ENCODE data around the gene CASP6. TPM values are rescaled to one million over a fixed set of nuclear protein-coding genes. Genes with fewer than 3 reads are reported as not detected.

CASP6 gene
- total RNA-seq, 3 donors from 2014 or later (not counting 1 experiment from before 2014, with no cell fraction given), result 3.4 to 6.0 (median 4.8) TPM

DNA sequence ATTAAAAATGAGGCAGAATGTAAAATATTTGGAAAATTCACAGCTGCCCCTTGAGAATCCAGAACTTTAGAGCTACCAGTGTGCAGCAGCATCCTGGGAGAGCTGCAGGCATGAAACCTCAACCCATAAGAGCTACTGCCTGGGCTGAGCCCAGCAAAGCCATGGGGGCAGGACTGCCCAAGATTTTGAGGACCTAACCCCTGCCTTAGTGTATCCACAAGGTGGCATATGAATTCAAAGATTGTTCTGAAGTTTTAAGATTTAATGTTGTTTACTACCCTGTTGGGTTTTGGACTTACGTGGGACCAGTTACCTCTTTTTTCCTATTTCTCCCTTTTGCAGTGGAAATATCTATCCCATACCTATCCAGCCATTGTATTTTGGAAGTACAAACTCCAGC is 26.4 kb downstream of the CASP6 start:
- ATAC-seq, result no peak
- Histone ChIP-seq H3K27me3 (ENCODE audit: control insufficient read depth, insufficient read depth, low read length) (no peaks in the 10 kb centered on the region), H3K4me1 (ENCODE audit: control insufficient read depth, insufficient read depth, low read length) (no peaks in the 10 kb centered on the region), H3K4me3 (ENCODE audit: low read length) (no peak overlapping the region), H3K27ac (ENCODE audit: low read length) (no peak overlapping the region), H3K9me3 (ENCODE audit: control insufficient read depth, insufficient read depth, low read length) (no peaks in the 10 kb centered on the region), H3K36me3 (ENCODE audit: control insufficient read depth, insufficient read depth, low read length) (no peaks in the 10 kb centered on the region)
- Mint-ChIP-seq H3K9me3 (no peaks in the 10 kb centered on the region), H3K27me3 (ENCODE audit: low read depth in 2 of 2) (no peaks in the 10 kb centered on the region), H3K27ac (no peak overlapping the region), H3K4me3 (no peak overlapping the region), H3K4me1 (peaks cover 4 to 14% of the 10 kb centered on the region in 2 donors), H3K36me3 (no peaks in the 10 kb centered on the region)
- DNase-seq, result no peak
- TF ChIP-seq, protein P1, sequence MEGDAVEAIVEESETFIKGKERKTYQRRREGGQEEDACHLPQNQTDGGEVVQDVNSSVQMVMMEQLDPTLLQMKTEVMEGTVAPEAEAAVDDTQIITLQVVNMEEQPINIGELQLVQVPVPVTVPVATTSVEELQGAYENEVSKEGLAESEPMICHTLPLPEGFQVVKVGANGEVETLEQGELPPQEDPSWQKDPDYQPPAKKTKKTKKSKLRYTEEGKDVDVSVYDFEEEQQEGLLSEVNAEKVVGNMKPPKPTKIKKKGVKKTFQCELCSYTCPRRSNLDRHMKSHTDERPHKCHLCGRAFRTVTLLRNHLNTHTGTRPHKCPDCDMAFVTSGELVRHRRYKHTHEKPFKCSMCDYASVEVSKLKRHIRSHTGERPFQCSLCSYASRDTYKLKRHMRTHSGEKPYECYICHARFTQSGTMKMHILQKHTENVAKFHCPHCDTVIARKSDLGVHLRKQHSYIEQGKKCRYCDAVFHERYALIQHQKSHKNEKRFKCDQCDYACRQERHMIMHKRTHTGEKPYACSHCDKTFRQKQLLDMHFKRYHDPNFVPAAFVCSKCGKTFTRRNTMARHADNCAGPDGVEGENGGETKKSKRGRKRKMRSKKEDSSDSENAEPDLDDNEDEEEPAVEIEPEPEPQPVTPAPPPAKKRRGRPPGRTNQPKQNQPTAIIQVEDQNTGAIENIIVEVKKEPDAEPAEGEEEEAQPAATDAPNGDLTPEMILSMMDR (IDR thresholded peaks at IDR 0.05), result no peak
- WGBS (ENCODE audit: insufficient coverage), result no CpG with 5 or more reads among the region's 1 CpG
- intact Hi-C loops (cut with micrococcal nuclease), result no loop called here

DNA sequence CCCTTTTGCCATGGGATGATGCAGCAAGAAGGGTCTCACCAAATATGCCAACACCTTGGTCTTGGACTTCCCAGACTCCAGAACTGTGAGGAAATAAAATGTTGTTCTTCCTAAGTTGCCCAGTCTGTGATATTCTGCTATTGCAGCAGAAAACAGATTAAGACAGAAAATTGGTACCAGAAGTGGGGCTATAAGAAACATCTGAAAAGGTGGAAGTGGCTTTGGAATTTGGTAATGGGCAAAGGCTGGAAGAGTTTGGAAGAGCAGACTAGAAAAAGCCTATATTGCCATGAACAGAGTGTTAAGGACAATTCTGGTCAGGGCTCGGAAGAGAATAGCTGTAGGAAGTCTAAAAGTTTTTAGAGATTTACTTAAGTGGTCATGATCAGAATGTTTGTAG is 27.4 kb downstream of the CASP6 start:
- Histone ChIP-seq H3K9me3 (ENCODE audit: control insufficient read depth, insufficient read depth, low read length) (peaks cover 2% of the 10 kb centered on the region), H3K4me1 (ENCODE audit: control insufficient read depth, insufficient read depth, low read length) (no peaks in the 10 kb centered on the region), H3K27ac (ENCODE audit: low read length) (no peak overlapping the region), H3K27me3 (ENCODE audit: control insufficient read depth, insufficient read depth, low read length) (no peaks in the 10 kb centered on the region), H3K36me3 (ENCODE audit: control insufficient read depth, insufficient read depth, low read length) (no peaks in the 10 kb centered on the region), H3K4me3 (ENCODE audit: low read length) (no peak overlapping the region)
- peaks cover 8% of the 10 kb centered on the region for H3K36me3 Mint-ChIP-seq
- intact Hi-C loops (cut with micrococcal nuclease), result no loop called here
- H3K9me3 Mint-ChIP-seq, result peaks cover 3 to 5% of the 10 kb centered on the region in 2 donors
- TF ChIP-seq, protein P1 (IDR thresholded peaks at IDR 0.05), result no peak
- DNase-seq (no peak), ATAC-seq (no peak)
- no peak overlapping the region for H3K4me3 Mint-ChIP-seq
- H3K4me1 Mint-ChIP-seq, result peaks cover 4 to 14% of the 10 kb centered on the region in 2 donors
- 100% methylated on average over 1 of the region's 1 CpG for WGBS (ENCODE audit: insufficient coverage)
- H3K27ac Mint-ChIP-seq, result no peak overlapping the region
- no peaks in the 10 kb centered on the region for H3K27me3 Mint-ChIP-seq (ENCODE audit: low read depth in 2 of 2)

DNA sequence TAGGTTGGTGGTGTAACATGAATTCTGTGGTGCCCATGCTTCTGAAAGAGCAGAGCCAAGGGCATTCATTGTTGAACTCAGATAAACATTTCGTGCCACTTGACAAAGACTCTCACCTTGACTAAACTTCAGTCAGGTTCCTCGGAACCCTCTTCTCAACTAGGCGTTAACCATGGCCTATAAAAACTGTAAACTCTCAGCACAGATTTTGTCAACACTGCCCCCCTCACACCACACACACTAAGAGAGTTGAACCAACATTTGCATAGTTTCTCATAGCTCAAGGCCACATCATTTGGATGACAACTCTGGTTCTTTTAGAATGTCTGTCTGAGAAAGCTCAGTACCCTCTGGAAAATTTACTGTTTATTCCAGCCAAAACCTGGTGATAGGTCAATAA is 28.1 kb downstream of the CASP6 start:
- H3K4me1 ChIP-seq (ENCODE audit: control insufficient read depth, insufficient read depth, low read length), result no peaks in the 10 kb centered on the region
- intact Hi-C loops (cut with micrococcal nuclease), result no loop called here
- H3K4me3 Mint-ChIP-seq, result no peak overlapping the region
- TF ChIP-seq, protein P1 (IDR thresholded peaks at IDR 0.05), result no peak
- peaks cover 8% of the 10 kb centered on the region for H3K36me3 Mint-ChIP-seq
- H3K27ac ChIP-seq (ENCODE audit: low read length), result no peak overlapping the region
- H3K27me3 ChIP-seq (ENCODE audit: control insufficient read depth, insufficient read depth, low read length), result no peaks in the 10 kb centered on the region
- ATAC-seq (no peak), DNase-seq (no peak)
- peaks cover 3 to 5% of the 10 kb centered on the region in 2 donors for H3K9me3 Mint-ChIP-seq
- no peak overlapping the region for H3K27ac Mint-ChIP-seq
- WGBS (ENCODE audit: insufficient coverage), result 41% methylated on average over 3 of the region's 3 CpGs
- H3K4me3 ChIP-seq (ENCODE audit: low read length), result no peak overlapping the region
- H3K36me3 ChIP-seq (ENCODE audit: control insufficient read depth, insufficient read depth, low read length), result no peaks in the 10 kb centered on the region
- peaks cover 2% of the 10 kb centered on the region for H3K9me3 ChIP-seq (ENCODE audit: control insufficient read depth, insufficient read depth, low read length)
- peaks cover 4 to 9% of the 10 kb centered on the region in 2 donors for H3K4me1 Mint-ChIP-seq
- no peaks in the 10 kb centered on the region for H3K27me3 Mint-ChIP-seq (ENCODE audit: low read depth in 2 of 2)

DNA sequence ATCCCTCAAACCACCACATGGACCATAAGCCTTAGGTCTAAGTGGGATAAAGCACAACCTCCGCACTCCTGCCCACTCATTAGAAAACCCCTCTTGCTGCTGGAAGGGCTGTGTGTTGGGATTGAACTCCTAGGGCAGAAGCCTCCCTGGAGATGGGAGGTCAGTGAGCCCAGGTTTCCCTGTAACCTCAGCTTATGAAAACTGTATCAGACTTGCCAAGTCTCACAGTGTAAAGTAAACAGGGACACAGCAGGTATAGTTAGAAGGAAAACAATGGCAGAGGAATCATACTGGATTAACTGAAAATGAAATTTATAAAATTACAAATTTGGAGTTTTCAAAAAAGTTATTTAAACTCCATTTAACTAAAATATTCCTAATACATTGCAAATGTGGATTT is 29.9 kb downstream of the CASP6 start:
- H3K9me3 Mint-ChIP-seq, result peaks cover 3 to 5% of the 10 kb centered on the region in 2 donors
- ATAC-seq (no peak), DNase-seq (no peak)
- TF ChIP-seq, protein P1 (IDR thresholded peaks at IDR 0.05), result no peak
- H3K27me3 Mint-ChIP-seq (ENCODE audit: low read depth in 2 of 2), result no peaks in the 10 kb centered on the region
- intact Hi-C loops (cut with micrococcal nuclease), result no loop called here
- H3K36me3 Mint-ChIP-seq, result peaks cover 8% of the 10 kb centered on the region
- H3K4me1 Mint-ChIP-seq, result peaks cover 4 to 14% of the 10 kb centered on the region in 2 donors
- no peak overlapping the region for H3K4me3 Mint-ChIP-seq
- Histone ChIP-seq H3K27ac (ENCODE audit: low read length) (no peak overlapping the region), H3K36me3 (ENCODE audit: control insufficient read depth, insufficient read depth, low read length) (no peaks in the 10 kb centered on the region), H3K9me3 (ENCODE audit: control insufficient read depth, insufficient read depth, low read length) (peaks cover 2% of the 10 kb centered on the region), H3K4me1 (ENCODE audit: control insufficient read depth, insufficient read depth, low read length) (no peaks in the 10 kb centered on the region), H3K4me3 (ENCODE audit: low read length) (no peak overlapping the region), H3K27me3 (ENCODE audit: control insufficient read depth, insufficient read depth, low read length) (no peaks in the 10 kb centered on the region)
- WGBS (ENCODE audit: insufficient coverage), result no CpG with 5 or more reads among the region's 1 CpG
- no peak overlapping the region for H3K27ac Mint-ChIP-seq

Data from natural killer cell (primary cell).